SK-N-SH treated with all-trans-retinoic acid at 6 μM for 48 hours (cell line): ENCODE results near the gene AP1B1.

Experiments used
- ARNTL ChIP-seq: fragments of 450-650 bp; formaldehyde crosslinking; IDR thresholded peaks from 2 replicates; pipeline ENCODE4 v1.5.0; 2020; ENCODE audit warnings: low read depth, mild to moderate bottlenecking, moderate library complexity, borderline replicate concordance
- BACH2 ChIP-seq: fragments of 250-450 bp; sonication (Bioruptor Pico); IDR thresholded peaks from 2 replicates; pipeline ENCODE4 v1.9.0; 2021; ENCODE audit warnings: mild to moderate bottlenecking, borderline replicate concordance
- CSDC2 ChIP-seq: fragments of 250-450 bp; sonication (Bioruptor Pico); IDR thresholded peaks from 2 replicates; pipeline ENCODE4 v1.5.0; 2020; ENCODE audit warnings: mild to moderate bottlenecking, moderate library complexity
- CSRNP3 ChIP-seq: fragments of 250-450 bp; sonication (Bioruptor Pico); IDR thresholded peaks from 2 replicates; pipeline ENCODE4 v1.5.1; 2021; ENCODE audit warnings: mild to moderate bottlenecking, moderate library complexity
- OSR1 ChIP-seq: fragments of 250-450 bp; sonication (Bioruptor Pico); IDR thresholded peaks from 2 replicates; pipeline ENCODE4 v1.8.0; 2022; ENCODE audit warnings: moderate library complexity, mild to moderate bottlenecking, inconsistent platforms
- POU6F1 ChIP-seq: fragments of 250-450 bp; sonication (Bioruptor Pico); IDR thresholded peaks from 2 replicates; pipeline ENCODE4 v1.8.0; 2021; ENCODE audit warnings: low read depth, mild to moderate bottlenecking, moderate library complexity, borderline replicate concordance
- PPARA ChIP-seq: fragments of 250-450 bp; sonication (Bioruptor Pico); IDR thresholded peaks from 2 replicates; pipeline ENCODE4 v1.5.0; 2020; ENCODE audit warnings: mild to moderate bottlenecking, borderline replicate concordance
- RARB ChIP-seq: fragments of 250-450 bp; sonication (Bioruptor Pico); IDR thresholded peaks from 2 replicates; pipeline ENCODE4 v1.8.0; 2021; ENCODE audit warnings: mild to moderate bottlenecking, moderate library complexity
- TOX ChIP-seq: fragments of 250-450 bp; sonication (Bioruptor Pico); IDR thresholded peaks from 2 replicates; pipeline ENCODE4 v1.8.0; 2021; ENCODE audit warnings: mild to moderate bottlenecking, moderate library complexity, borderline replicate concordance
- ZFP3 ChIP-seq: fragments of 250-450 bp; sonication (Bioruptor Pico); IDR thresholded peaks from 2 replicates; pipeline ENCODE4 v1.5.0; 2020; ENCODE audit warnings: mild to moderate bottlenecking, moderate library complexity
- ZFP30 ChIP-seq: fragments of 450-650 bp; formaldehyde crosslinking; IDR thresholded peaks from 2 replicates; pipeline ENCODE4 v1.5.0; 2022; ENCODE audit warnings: mild to moderate bottlenecking, moderate library complexity
- ZNF70 ChIP-seq: fragments of 450-650 bp; formaldehyde crosslinking; IDR thresholded peaks from 2 replicates; pipeline ENCODE4 v1.5.0; 2020; ENCODE audit warnings: mild to moderate bottlenecking, moderate library complexity
- ZNF8 ChIP-seq: fragments of 450-650 bp; formaldehyde crosslinking; IDR thresholded peaks from 2 replicates; pipeline ENCODE4 v1.5.0; 2020; ENCODE audit warnings: mild to moderate bottlenecking, moderate library complexity
- TF ChIP-seq, protein P1 (sequence below): fragments of 250-450 bp; sonication (Bioruptor Pico); IDR thresholded peaks from 2 replicates; pipeline ENCODE4 v1.8.0; 2020; ENCODE audit warnings: mild to moderate bottlenecking, moderate library complexity, borderline replicate concordance

GRCh38 chr22:29390270-29390669, 1.9 kb upstream of the AP1B1 start:
- TF ChIP-seq PPARA (no peak), ZNF8 (CRISPR knock-in tag) (no peak), ARNTL (no peak), ZFP30 (CRISPR knock-in tag) (no peak), TOX (CRISPR knock-in tag) (no peak), RARB (no peak), ZFP3 (CRISPR knock-in tag) (no peak), ZNF70 (CRISPR knock-in tag) (no peak), CSDC2 (CRISPR knock-in tag) (no peak), CSRNP3 (CRISPR knock-in tag) (no peak), POU6F1 (CRISPR knock-in tag) (no peak), OSR1 (CRISPR knock-in tag) (no peak), BACH2 (no peak)
- TF ChIP-seq, protein P1, sequence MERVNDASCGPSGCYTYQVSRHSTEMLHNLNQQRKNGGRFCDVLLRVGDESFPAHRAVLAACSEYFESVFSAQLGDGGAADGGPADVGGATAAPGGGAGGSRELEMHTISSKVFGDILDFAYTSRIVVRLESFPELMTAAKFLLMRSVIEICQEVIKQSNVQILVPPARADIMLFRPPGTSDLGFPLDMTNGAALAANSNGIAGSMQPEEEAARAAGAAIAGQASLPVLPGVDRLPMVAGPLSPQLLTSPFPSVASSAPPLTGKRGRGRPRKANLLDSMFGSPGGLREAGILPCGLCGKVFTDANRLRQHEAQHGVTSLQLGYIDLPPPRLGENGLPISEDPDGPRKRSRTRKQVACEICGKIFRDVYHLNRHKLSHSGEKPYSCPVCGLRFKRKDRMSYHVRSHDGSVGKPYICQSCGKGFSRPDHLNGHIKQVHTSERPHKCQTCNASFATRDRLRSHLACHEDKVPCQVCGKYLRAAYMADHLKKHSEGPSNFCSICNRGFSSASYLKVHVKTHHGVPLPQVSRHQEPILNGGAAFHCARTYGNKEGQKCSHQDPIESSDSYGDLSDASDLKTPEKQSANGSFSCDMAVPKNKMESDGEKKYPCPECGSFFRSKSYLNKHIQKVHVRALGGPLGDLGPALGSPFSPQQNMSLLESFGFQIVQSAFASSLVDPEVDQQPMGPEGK (CRISPR knock-in tag): no peak
